ENCODE results near the gene PDE4A.

GRCh38 chr19:10508036-10508435 is 87.7 kb downstream of the PDE4A start:
- TF ChIP-seq CTCF (IDR thresholded peaks at IDR 0.05) (no peak), POLR2A (IDR thresholded peaks at IDR 0.05) (no peak)

Data from testis (tissue), 2 donors.